ENCODE results near the gene CPNE4. TPM values are rescaled to one million over a fixed set of nuclear protein-coding genes. Genes with fewer than 3 reads are reported as not detected.

The CPNE4 gene
- total and polyA plus RNA-seq, 9 of the 15 experiments (the other 6 are each of a cell fraction or from before 2014, with no cell fraction given) = not detected

- Histone ChIP-seq H2AFZ (ENCODE audit: low read depth, low read length) (no peak overlapping the region), H3K79me2 (ENCODE audit: control insufficient read depth, insufficient read depth, low read length) (no peaks in the 10 kb centered on the region), H3K4me1 (replicated peaks in 1 of 2; ENCODE audit: control insufficient read depth in 2 of 2, insufficient read depth in 2 of 2, low read length in 2 of 2) (no peaks in the 10 kb centered on the region), H3K4me2 (ENCODE audit: insufficient read depth, low read length) (no peak overlapping the region), H3K9me1 (ENCODE audit: control insufficient read depth, insufficient read depth, low read length) (no peaks in the 10 kb centered on the region), H3K27ac (ENCODE audit: extremely low read depth, low read depth, low read length) (no peak overlapping the region), H3K4me3 (no peak overlapping the region), H3K9ac (ENCODE audit: insufficient read depth in 1 of 2, low read depth in 2 of 2, low read length in 2 of 2) (no peak overlapping the region), H4K20me1 (replicated peaks; ENCODE audit: control insufficient read depth, insufficient read depth, low read length) (no peaks in the 10 kb centered on the region), H3K9me3 (replicated peaks; ENCODE audit: control insufficient read depth, insufficient read depth, low read depth, low read length) (no peaks in the 10 kb centered on the region), H3K36me3 (ENCODE audit: control insufficient read depth, insufficient read depth, low read length) (no peaks in the 10 kb centered on the region), H3K27me3 (ENCODE audit: control insufficient read depth in 2 of 2, insufficient read depth in 2 of 2, low read length in 2 of 2) (no peaks in the 10 kb centered on the region)
- TF ChIP-seq ZNF740 (CRISPR knock-in tag; IDR thresholded peaks at IDR 0.05) (no peak), ZNF740 (tag; IDR thresholded peaks at IDR 0.05) (no peak), CHCHD3 (CRISPR knock-in tag; IDR thresholded peaks at IDR 0.05) (no peak), RAD21 (CRISPR knock-in tag; conservative IDR thresholded peaks at IDR 0.05 in 1 of 2, IDR thresholded peaks at IDR 0.05 in 1 of 2) (no peak), ATF6 (CRISPR knock-in tag; IDR thresholded peaks at IDR 0.05) (no peak), KAT7 (CRISPR knock-in tag; IDR thresholded peaks at IDR 0.05; ENCODE audit: borderline replicate concordance) (no peak), TAL1 (IDR thresholded peaks at IDR 0.05) (no peak), HMBOX1 (IDR thresholded peaks at IDR 0.05) (no peak)
- TF ChIP-seq, protein P1, sequence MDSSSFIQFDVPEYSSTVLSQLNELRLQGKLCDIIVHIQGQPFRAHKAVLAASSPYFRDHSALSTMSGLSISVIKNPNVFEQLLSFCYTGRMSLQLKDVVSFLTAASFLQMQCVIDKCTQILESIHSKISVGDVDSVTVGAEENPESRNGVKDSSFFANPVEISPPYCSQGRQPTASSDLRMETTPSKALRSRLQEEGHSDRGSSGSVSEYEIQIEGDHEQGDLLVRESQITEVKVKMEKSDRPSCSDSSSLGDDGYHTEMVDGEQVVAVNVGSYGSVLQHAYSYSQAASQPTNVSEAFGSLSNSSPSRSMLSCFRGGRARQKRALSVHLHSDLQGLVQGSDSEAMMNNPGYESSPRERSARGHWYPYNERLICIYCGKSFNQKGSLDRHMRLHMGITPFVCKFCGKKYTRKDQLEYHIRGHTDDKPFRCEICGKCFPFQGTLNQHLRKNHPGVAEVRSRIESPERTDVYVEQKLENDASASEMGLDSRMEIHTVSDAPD (CRISPR knock-in tag; IDR thresholded peaks at IDR 0.05) = no peak
- TF ChIP-seq, protein P2, sequence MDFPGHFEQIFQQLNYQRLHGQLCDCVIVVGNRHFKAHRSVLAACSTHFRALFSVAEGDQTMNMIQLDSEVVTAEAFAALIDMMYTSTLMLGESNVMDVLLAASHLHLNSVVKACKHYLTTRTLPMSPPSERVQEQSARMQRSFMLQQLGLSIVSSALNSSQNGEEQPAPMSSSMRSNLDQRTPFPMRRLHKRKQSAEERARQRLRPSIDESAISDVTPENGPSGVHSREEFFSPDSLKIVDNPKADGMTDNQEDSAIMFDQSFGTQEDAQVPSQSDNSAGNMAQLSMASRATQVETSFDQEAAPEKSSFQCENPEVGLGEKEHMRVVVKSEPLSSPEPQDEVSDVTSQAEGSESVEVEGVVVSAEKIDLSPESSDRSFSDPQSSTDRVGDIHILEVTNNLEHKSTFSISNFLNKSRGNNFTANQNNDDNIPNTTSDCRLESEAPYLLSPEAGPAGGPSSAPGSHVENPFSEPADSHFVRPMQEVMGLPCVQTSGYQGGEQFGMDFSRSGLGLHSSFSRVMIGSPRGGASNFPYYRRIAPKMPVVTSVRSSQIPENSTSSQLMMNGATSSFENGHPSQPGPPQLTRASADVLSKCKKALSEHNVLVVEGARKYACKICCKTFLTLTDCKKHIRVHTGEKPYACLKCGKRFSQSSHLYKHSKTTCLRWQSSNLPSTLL (IDR thresholded peaks at IDR 0.05) = no peak
- 0% methylated on average over 1 of the region's 1 CpG for WGBS (ENCODE audit: insufficient coverage, low coverage, missing lambda C conversion rate)
- ChIA-PET POLR2A (no interaction called here), CTCF (ENCODE audit: low intra/inter-chr PET ratio) (no interaction called here)
- intact Hi-C loops (cut with micrococcal nuclease) = no loop called here
- DNase-seq (ENCODE audit: extremely low read depth in 1 of 4, low spot score in 3 of 4) (no peak), ATAC-seq (no peak), FAIRE-seq (no peak)
- BruUV-seq (replicated peaks) = no TSS peak
- in situ Hi-C loops (cut with MboI) = no loop called here
Observed at GRCh38 chr3:131960324-131960723, 74.5 kb downstream of the CPNE4 start.

Measured in K562 (cell line).